ENCODE measurements around the gene ATP1B4.

Gene ATP1B4

GRCh38 chrX:120361764-120362305, at the start of gene ATP1B4:
Gene ATP1B4 (plus strand): TSS chrX:120362089. CDS start chrX:120362169, 80 bp downstream.
- Histone ChIP-seq H4K20me1 (ENCODE audit: insufficient read depth) (no peaks in the 10 kb centered on the region), H2AFZ (ENCODE audit: low read depth) (no peak within 1 kb of the TSS), H3K27ac (no peak within 1 kb of the TSS), H3K4me2 (no peak within 1 kb of the TSS), H3K4me1 (ENCODE audit: low read depth, poor library complexity, severe bottlenecking) (peaks cover 20% of the 10 kb centered on the region), H3K9ac (no peak within 1 kb of the TSS), H3K79me2 (ENCODE audit: insufficient read depth, low read depth) (no peaks in the 10 kb centered on the region), H3K27me3 (ENCODE audit: insufficient read depth, low read depth) (no peaks in the 10 kb centered on the region), H3K4me3 (IDR thresholded peaks at IDR 0.05; ENCODE audit: insufficient read depth, low read depth, low read length) (no peak within 1 kb of the TSS), H3K36me3 (ENCODE audit: insufficient read depth) (no peaks in the 10 kb centered on the region)
- TF ChIP-seq CTCF (conservative IDR thresholded peaks at IDR 0.05; ENCODE audit: low read depth, low read length) = no peak

- no peaks in the 10 kb centered on the region for H3K79me2 ChIP-seq (ENCODE audit: insufficient read depth, low read depth)
- no peak for TF ChIP-seq CTCF (conservative IDR thresholded peaks at IDR 0.05; ENCODE audit: low read depth, low read length)
- no peak overlapping the region for H3K4me2 ChIP-seq
- H2AFZ ChIP-seq (ENCODE audit: low read depth) = no peak overlapping the region
- no peaks in the 10 kb centered on the region for H3K4me1 ChIP-seq (ENCODE audit: low read depth, poor library complexity, severe bottlenecking)
- no peaks in the 10 kb centered on the region for H3K36me3 ChIP-seq (ENCODE audit: insufficient read depth)
- no peak overlapping the region for H3K9ac ChIP-seq
- no peaks in the 10 kb centered on the region for H3K27me3 ChIP-seq (ENCODE audit: insufficient read depth, low read depth)
- H3K27ac ChIP-seq = no peak overlapping the region
- H4K20me1 ChIP-seq (ENCODE audit: insufficient read depth) = no peaks in the 10 kb centered on the region
- no peak overlapping the region for H3K4me3 ChIP-seq (IDR thresholded peaks at IDR 0.05; ENCODE audit: insufficient read depth, low read depth, low read length)
Observed at GRCh38 chrX:120315776-120316175, 46.1 kb upstream of the ATP1B4 start.

- Histone ChIP-seq H3K27ac (no peak overlapping the region), H3K4me1 (ENCODE audit: low read depth, poor library complexity, severe bottlenecking) (no peaks in the 10 kb centered on the region), H3K4me3 (IDR thresholded peaks at IDR 0.05; ENCODE audit: insufficient read depth, low read depth, low read length) (no peak overlapping the region), H3K9ac (no peak overlapping the region), H3K79me2 (ENCODE audit: insufficient read depth, low read depth) (no peaks in the 10 kb centered on the region), H3K27me3 (ENCODE audit: insufficient read depth, low read depth) (no peaks in the 10 kb centered on the region), H3K4me2 (no peak overlapping the region), H4K20me1 (ENCODE audit: insufficient read depth) (no peaks in the 10 kb centered on the region), H3K36me3 (ENCODE audit: insufficient read depth) (no peaks in the 10 kb centered on the region), H2AFZ (ENCODE audit: low read depth) (no peak overlapping the region)
- TF ChIP-seq CTCF (conservative IDR thresholded peaks at IDR 0.05; ENCODE audit: low read depth, low read length) = no peak
Observed at GRCh38 chrX:120316587-120317283, 45.2 kb upstream of the ATP1B4 start.

GRCh38 chrX:120318411-120318810, 43.5 kb upstream of the ATP1B4 start:
- Histone ChIP-seq H3K79me2 (ENCODE audit: insufficient read depth, low read depth) (no peaks in the 10 kb centered on the region), H2AFZ (ENCODE audit: low read depth) (no peak overlapping the region), H3K27me3 (ENCODE audit: insufficient read depth, low read depth) (no peaks in the 10 kb centered on the region), H3K9ac (no peak overlapping the region), H3K36me3 (ENCODE audit: insufficient read depth) (no peaks in the 10 kb centered on the region), H3K4me2 (no peak overlapping the region), H3K4me1 (ENCODE audit: low read depth, poor library complexity, severe bottlenecking) (no peaks in the 10 kb centered on the region), H3K4me3 (IDR thresholded peaks at IDR 0.05; ENCODE audit: insufficient read depth, low read depth, low read length) (no peak overlapping the region), H3K27ac (no peak overlapping the region), H4K20me1 (ENCODE audit: insufficient read depth) (no peaks in the 10 kb centered on the region)
- no peak for TF ChIP-seq CTCF (conservative IDR thresholded peaks at IDR 0.05; ENCODE audit: low read depth, low read length)
